Liver (tissue), 9 donors: Measurements from ENCODE around the gene THRAP3. TPM values are rescaled to one million over a fixed set of nuclear protein-coding genes. Genes with fewer than 3 reads are reported as not detected.

Source experiments
- DNase-seq: peaks from one replicate; pipeline ENCODE4 v3.0.0-alpha.2; 2017; ENCODE audit warnings: low spot score
- H3K27ac ChIP-seq, 2 donors: one replicate each; pipeline ENCODE4 v1.7.0; 2013; ENCODE audit warnings: inconsistent platforms in 2 of 2, low read length in 2 of 2, control low read depth in 1 of 2, low read depth in 1 of 2, mild to moderate bottlenecking in 1 of 2
- H3K27me3 ChIP-seq, 4 donors: one replicate each; pipeline versions ENCODE4 v1.6.1 to v1.7.0; 2013; ENCODE audit warnings: low read length in 3 of 4, inconsistent platforms in 1 of 4, mild to moderate bottlenecking in 1 of 4, moderate library complexity in 1 of 4; ENCODE audit not compliant: control insufficient read depth in 4 of 4, insufficient read depth in 4 of 4
- H3K36me3 ChIP-seq, 4 donors: one replicate each; pipeline versions ENCODE4 v1.6.1 to v1.7.0; 2013; ENCODE audit warnings: low read length in 3 of 4, mild to moderate bottlenecking in 3 of 4, low read depth in 1 of 4, moderate library complexity in 1 of 4; ENCODE audit not compliant: control insufficient read depth in 4 of 4, insufficient read depth in 3 of 4
- H3K4me1 ChIP-seq, 4 donors: one replicate each; pipeline versions ENCODE4 v1.6.1 to v1.7.0; 2013; ENCODE audit warnings: low read length in 3 of 4, mild to moderate bottlenecking in 3 of 4, moderate library complexity in 1 of 4; ENCODE audit not compliant: control insufficient read depth in 4 of 4, insufficient read depth in 4 of 4
- H3K4me3 ChIP-seq, 3 donors: one replicate each; pipeline versions ENCODE4 v1.6.1 to v1.7.0; 2013; ENCODE audit warnings: low read length in 3 of 3, control low read depth in 1 of 3, low read depth in 1 of 3, mild to moderate bottlenecking in 1 of 3
- H3K9ac ChIP-seq, 2 donors: one replicate each; pipeline ENCODE4 v1.7.0; 2013; ENCODE audit warnings: low read length in 2 of 2, mild to moderate bottlenecking in 2 of 2, moderate library complexity in 2 of 2, control low read depth in 1 of 2, low read depth in 1 of 2
- H3K9me3 ChIP-seq, 4 donors: one replicate each; pipeline versions ENCODE4 v1.6.1 to v1.7.0; 2013; ENCODE audit warnings: low read length in 3 of 4; ENCODE audit not compliant: control insufficient read depth in 4 of 4
- EGR1 ChIP-seq, 2 donors: IDR thresholded peaks; 2 replicates each; pipeline ENCODE4 v1.6.1; 2016 to 2018; ENCODE audit warnings: antibody characterized with exemption in 2 of 2, low read depth in 2 of 2
- FOXA1 ChIP-seq: IDR thresholded peaks from 2 replicates; pipeline ENCODE4 v1.6.1; 2016; ENCODE audit warnings: antibody characterized with exemption
- FOXA2 ChIP-seq: IDR thresholded peaks from 2 replicates; pipeline ENCODE4 v1.6.1; 2016; ENCODE audit warnings: antibody characterized with exemption
- GABPA ChIP-seq, 2 donors: IDR thresholded peaks in 1 of 2; conservative IDR thresholded peaks in 1 of 2; 2 replicates each; pipeline ENCODE4 v1.6.1; 2016; ENCODE audit warnings: antibody characterized with exemption in 2 of 2, mild to moderate bottlenecking in 1 of 2, moderate library complexity in 1 of 2
- HNF4A ChIP-seq, 2 donors: conservative IDR thresholded peaks; 2 replicates each; pipeline ENCODE4 v1.6.1; 2016; ENCODE audit warnings: antibody characterized with exemption in 2 of 2, mild to moderate bottlenecking in 2 of 2
- HNF4G ChIP-seq: IDR thresholded peaks from 2 replicates; pipeline ENCODE4 v1.6.1; 2016; ENCODE audit warnings: antibody characterized with exemption
- JUND ChIP-seq, 2 donors: IDR thresholded peaks; 2 replicates each; pipeline ENCODE4 v1.6.1; 2016; ENCODE audit warnings: antibody characterized with exemption in 2 of 2
- NR2F2 ChIP-seq: IDR thresholded peaks from 2 replicates; pipeline ENCODE4 v1.6.1; 2016; ENCODE audit warnings: antibody characterized with exemption
- RAD21 ChIP-seq, 2 donors: IDR thresholded peaks; 2 replicates each; pipeline ENCODE4 v1.6.1; 2016; ENCODE audit warnings: antibody characterized with exemption in 2 of 2, mild to moderate bottlenecking in 2 of 2
- RXRA ChIP-seq, 2 donors: IDR thresholded peaks; 2 replicates each; pipeline ENCODE4 v1.6.1; 2017 to 2018; ENCODE audit warnings: antibody characterized with exemption in 2 of 2, mild to moderate bottlenecking in 1 of 2
- SP1 ChIP-seq: IDR thresholded peaks from 2 replicates; pipeline ENCODE4 v1.6.1; 2018; ENCODE audit warnings: antibody characterized with exemption, mild to moderate bottlenecking
- TAF1 ChIP-seq: conservative IDR thresholded peaks from 2 replicates; pipeline ENCODE4 v1.6.1; 2016; ENCODE audit warnings: antibody characterized with exemption, mild to moderate bottlenecking
- YY1 ChIP-seq: IDR thresholded peaks from 2 replicates; pipeline ENCODE4 v1.6.1; 2016; ENCODE audit warnings: antibody characterized with exemption, mild to moderate bottlenecking
- WGBS: extraction: QIAGEN DNeasy Blood & Tissue Kit; methylation state at CpG from one replicate; pipeline ENCODE4 v1.1.7; 2013; 5-methylcytosine and 5-hydroxymethylcytosine counted together
- polyA plus RNA-seq, 2 donors: library from polyadenylated mRNA; stranded (reverse) in 1 of 2; unstranded in 1 of 2; fragments of 200-250 nt in 1 of 2; fragments of >200 nt in 1 of 2; fragmentation: Nextera tagmentation in 1 of 2; extraction: Ambion mirVana in 1 of 2; gene quantifications; one replicate each; pipeline versions ENCODE4 v1.2.1 to v1.2.3, GENCODE V29; 2013 to 2015
- total RNA-seq, 2 donors: library from RNA; depleted of rRNA; stranded (reverse); fragments of >200 nt; gene quantifications; one replicate each; pipeline ENCODE4 v1.2.3, GENCODE V29; 2014
- TF ChIP-seq, protein P1 (sequence below): IDR thresholded peaks from 2 replicates; pipeline ENCODE4 v1.6.1; 2016; ENCODE audit warnings: antibody characterized with exemption, mild to moderate bottlenecking
- TF ChIP-seq, protein P2 (sequence below): fragments of 150-350 bp; IDR thresholded peaks from 2 replicates; pipeline ENCODE4 v1.5.1; 2017; ENCODE audit warnings: improper control_type of control experiment, low read depth, low read length; ENCODE audit not compliant: missing input control
- TF ChIP-seq, protein P3 (sequence below): IDR thresholded peaks from 2 replicates; pipeline ENCODE4 v1.6.1; 2016; ENCODE audit warnings: antibody characterized with exemption
- TF ChIP-seq, protein P4 (sequence below): IDR thresholded peaks from 2 replicates; pipeline ENCODE4 v1.6.1; 2016; ENCODE audit warnings: antibody characterized with exemption
- TF ChIP-seq, protein P5 (sequence below): IDR thresholded peaks from 2 replicates; pipeline ENCODE4 v1.6.1; 2016; ENCODE audit warnings: antibody characterized with exemption
- donor health status: healthy.
- donor health status: healthy.
- donor health status: healthy.
- donor health status: healthy.
- donor health status: healthy.

Gene THRAP3
- total and polyA plus RNA-seq, 4 donors: 21.3 to 55.1 (median 45.8) TPM

DNA sequence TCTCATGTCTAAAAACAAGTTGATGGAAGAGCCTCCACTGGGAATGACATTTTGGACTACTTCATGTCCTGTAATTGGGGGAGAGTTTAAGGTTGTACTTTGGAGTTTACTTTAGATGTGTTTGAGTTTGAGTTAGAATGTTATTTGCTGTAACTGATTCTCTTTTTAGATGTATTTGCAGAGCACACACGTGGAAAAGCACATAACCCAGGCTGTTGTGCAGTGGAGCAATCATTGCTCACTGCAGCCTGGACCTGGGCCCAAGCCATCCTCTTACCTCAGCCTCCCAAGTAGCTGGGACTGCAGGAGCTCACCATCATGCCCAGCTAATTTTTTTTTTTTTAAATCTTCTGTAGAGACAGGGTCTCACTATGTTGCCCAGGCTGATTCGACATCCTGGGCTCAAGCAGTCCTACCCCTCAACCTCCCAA is 45.2 kb downstream of the THRAP3 start:
- H3K4me1 ChIP-seq: peaks cover 19 to 36% (median 29%) of the 10 kb centered on the region in 4 donors
- peak overlapping the region in 1 of 3 donors; percentile 13 for H3K4me3 ChIP-seq
- DNase-seq: peak; percentile 47
- TF ChIP-seq GABPA (IDR thresholded peaks at IDR 0.05 in 1 of 2, conservative IDR thresholded peaks at IDR 0.05 in 1 of 2): no peak
- TF ChIP-seq, protein P1, sequence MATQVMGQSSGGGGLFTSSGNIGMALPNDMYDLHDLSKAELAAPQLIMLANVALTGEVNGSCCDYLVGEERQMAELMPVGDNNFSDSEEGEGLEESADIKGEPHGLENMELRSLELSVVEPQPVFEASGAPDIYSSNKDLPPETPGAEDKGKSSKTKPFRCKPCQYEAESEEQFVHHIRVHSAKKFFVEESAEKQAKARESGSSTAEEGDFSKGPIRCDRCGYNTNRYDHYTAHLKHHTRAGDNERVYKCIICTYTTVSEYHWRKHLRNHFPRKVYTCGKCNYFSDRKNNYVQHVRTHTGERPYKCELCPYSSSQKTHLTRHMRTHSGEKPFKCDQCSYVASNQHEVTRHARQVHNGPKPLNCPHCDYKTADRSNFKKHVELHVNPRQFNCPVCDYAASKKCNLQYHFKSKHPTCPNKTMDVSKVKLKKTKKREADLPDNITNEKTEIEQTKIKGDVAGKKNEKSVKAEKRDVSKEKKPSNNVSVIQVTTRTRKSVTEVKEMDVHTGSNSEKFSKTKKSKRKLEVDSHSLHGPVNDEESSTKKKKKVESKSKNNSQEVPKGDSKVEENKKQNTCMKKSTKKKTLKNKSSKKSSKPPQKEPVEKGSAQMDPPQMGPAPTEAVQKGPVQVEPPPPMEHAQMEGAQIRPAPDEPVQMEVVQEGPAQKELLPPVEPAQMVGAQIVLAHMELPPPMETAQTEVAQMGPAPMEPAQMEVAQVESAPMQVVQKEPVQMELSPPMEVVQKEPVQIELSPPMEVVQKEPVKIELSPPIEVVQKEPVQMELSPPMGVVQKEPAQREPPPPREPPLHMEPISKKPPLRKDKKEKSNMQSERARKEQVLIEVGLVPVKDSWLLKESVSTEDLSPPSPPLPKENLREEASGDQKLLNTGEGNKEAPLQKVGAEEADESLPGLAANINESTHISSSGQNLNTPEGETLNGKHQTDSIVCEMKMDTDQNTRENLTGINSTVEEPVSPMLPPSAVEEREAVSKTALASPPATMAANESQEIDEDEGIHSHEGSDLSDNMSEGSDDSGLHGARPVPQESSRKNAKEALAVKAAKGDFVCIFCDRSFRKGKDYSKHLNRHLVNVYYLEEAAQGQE: peak; percentile 51
- TF ChIP-seq, protein P2, sequence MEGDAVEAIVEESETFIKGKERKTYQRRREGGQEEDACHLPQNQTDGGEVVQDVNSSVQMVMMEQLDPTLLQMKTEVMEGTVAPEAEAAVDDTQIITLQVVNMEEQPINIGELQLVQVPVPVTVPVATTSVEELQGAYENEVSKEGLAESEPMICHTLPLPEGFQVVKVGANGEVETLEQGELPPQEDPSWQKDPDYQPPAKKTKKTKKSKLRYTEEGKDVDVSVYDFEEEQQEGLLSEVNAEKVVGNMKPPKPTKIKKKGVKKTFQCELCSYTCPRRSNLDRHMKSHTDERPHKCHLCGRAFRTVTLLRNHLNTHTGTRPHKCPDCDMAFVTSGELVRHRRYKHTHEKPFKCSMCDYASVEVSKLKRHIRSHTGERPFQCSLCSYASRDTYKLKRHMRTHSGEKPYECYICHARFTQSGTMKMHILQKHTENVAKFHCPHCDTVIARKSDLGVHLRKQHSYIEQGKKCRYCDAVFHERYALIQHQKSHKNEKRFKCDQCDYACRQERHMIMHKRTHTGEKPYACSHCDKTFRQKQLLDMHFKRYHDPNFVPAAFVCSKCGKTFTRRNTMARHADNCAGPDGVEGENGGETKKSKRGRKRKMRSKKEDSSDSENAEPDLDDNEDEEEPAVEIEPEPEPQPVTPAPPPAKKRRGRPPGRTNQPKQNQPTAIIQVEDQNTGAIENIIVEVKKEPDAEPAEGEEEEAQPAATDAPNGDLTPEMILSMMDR: no peak
- peak; percentile 72 to 81 for TF ChIP-seq JUND (IDR thresholded peaks at IDR 0.05)
- TF ChIP-seq FOXA2: peak; percentile 92
- TF ChIP-seq SP1: peak; percentile 95
- TF ChIP-seq YY1: peak; percentile 83
- peak; percentile 69 to 90 for TF ChIP-seq RXRA (IDR thresholded peaks at IDR 0.05)
- TF ChIP-seq HNF4G: peak; percentile 64
- TF ChIP-seq, protein P3, sequence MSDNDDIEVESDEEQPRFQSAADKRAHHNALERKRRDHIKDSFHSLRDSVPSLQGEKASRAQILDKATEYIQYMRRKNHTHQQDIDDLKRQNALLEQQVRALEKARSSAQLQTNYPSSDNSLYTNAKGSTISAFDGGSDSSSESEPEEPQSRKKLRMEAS: peak; percentile 73
- TF ChIP-seq NR2F2: peak; percentile 16
- TF ChIP-seq, protein P4, sequence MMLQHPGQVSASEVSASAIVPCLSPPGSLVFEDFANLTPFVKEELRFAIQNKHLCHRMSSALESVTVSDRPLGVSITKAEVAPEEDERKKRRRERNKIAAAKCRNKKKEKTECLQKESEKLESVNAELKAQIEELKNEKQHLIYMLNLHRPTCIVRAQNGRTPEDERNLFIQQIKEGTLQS: peak; percentile 44
- TF ChIP-seq TAF1: no peak
- peak in 1 of 2 donors; percentile 23 for TF ChIP-seq EGR1 (IDR thresholded peaks at IDR 0.05; ENCODE audit: low read depth in 2 of 2)
- TF ChIP-seq, protein P5, sequence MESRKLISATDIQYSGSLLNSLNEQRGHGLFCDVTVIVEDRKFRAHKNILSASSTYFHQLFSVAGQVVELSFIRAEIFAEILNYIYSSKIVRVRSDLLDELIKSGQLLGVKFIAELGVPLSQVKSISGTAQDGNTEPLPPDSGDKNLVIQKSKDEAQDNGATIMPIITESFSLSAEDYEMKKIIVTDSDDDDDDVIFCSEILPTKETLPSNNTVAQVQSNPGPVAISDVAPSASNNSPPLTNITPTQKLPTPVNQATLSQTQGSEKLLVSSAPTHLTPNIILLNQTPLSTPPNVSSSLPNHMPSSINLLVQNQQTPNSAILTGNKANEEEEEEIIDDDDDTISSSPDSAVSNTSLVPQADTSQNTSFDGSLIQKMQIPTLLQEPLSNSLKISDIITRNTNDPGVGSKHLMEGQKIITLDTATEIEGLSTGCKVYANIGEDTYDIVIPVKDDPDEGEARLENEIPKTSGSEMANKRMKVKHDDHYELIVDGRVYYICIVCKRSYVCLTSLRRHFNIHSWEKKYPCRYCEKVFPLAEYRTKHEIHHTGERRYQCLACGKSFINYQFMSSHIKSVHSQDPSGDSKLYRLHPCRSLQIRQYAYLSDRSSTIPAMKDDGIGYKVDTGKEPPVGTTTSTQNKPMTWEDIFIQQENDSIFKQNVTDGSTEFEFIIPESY: peak; percentile 79
- peak; percentile 20 to 23 for TF ChIP-seq RAD21 (IDR thresholded peaks at IDR 0.05)
- peak; percentile 93 to 95 for TF ChIP-seq HNF4A (conservative IDR thresholded peaks at IDR 0.05)
- peak; percentile 77 for TF ChIP-seq FOXA1
- no peaks in the 10 kb centered on the region for H3K9me3 ChIP-seq
- 31% methylated on average over 2 of the region's 2 CpGs for WGBS
- peak overlapping the region; percentile 80 to 85 for H3K27ac ChIP-seq
- peaks cover 3 to 4% (median 3%) of the 10 kb centered on the region in 4 donors for H3K36me3 ChIP-seq
- no peaks in the 10 kb centered on the region for H3K27me3 ChIP-seq
- H3K9ac ChIP-seq: no peak overlapping the region
